ENCODE measurements around the gene PARD3B.

- no peak for TF ChIP-seq CTCF (conservative IDR thresholded peaks at IDR 0.05)
- TF ChIP-seq EZH2 (IDR thresholded peaks at IDR 0.05; ENCODE audit: low read depth) = no peak
Measured at GRCh38 chr2:205633994-205634393, 1088.7 kb downstream of the PARD3B start.

All from PC-9 (cell line).